Measurements from ENCODE around the gene VAT1L.

VAT1L gene

DNA sequence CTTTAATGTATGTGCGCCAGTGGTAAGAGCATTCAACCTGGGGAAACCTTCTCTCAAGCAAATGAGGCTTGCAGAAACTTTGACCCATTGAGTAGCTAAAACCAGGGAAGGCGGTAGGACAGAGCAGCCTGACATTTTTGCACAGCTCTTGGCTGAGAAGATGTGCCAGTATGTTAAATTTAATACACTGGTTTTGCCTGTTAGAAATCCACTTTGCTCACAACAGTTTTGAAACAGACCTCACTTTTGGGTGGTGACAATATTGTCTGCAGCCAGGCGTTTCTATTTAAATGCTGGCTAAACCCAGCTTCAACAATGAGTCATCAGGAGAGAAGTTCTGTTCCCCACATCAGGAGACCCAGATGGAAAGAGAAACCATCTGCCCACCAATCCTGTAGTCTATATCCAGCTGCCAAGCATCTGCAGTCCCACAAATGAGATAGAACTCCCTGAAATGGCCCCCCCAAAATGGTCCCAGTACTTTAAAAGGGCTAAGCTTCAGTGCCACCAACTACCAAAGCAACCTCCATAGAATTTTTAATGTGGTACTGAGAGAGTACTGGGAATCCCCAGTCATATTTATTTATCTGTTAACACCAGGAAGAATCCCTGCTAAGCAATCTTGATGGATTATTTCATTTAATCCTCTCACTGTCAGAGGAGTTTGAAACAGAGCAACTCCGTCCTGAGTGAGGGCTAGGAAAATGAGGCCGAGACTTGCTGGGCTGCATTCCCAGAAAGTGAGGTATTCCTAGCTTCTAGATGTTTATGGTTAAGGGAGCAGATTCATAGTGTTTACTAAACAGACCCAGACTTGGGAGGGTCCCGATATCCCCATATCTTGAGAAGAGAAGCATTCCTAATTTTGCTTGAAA lies 205.0 kb downstream of the VAT1L start:
- Histone ChIP-seq H3K27me3 (no peaks in the 10 kb centered on the region), H3K9ac (no peak overlapping the region), H3K4me1 (peaks cover 0 to 11% (median 9%) of the 10 kb centered on the region in 10 experiments; a peak in 12 of 20 replicates), H3K36me3 (peaks cover 0 to 9% (median 0%) of the 10 kb centered on the region in 11 experiments; a peak in 1 of 22 replicates), H3K9me3 (replicated peaks in 1 of 11) (peaks cover 21 to 59% (median 31%) of the 10 kb centered on the region in 11 experiments), H3K27ac (no peak overlapping the region), H4K20me1 (no peaks in the 10 kb centered on the region), H3K4me2 (peak overlapping the region in 7 of 11 experiments; percentile 21 to 59 (median 32); a peak in 13 of 22 replicates), H3K4me3 (no peak overlapping the region)
- no peak for TF ChIP-seq Cebpa-rat (IDR thresholded peaks at IDR 0.05)

DNA sequence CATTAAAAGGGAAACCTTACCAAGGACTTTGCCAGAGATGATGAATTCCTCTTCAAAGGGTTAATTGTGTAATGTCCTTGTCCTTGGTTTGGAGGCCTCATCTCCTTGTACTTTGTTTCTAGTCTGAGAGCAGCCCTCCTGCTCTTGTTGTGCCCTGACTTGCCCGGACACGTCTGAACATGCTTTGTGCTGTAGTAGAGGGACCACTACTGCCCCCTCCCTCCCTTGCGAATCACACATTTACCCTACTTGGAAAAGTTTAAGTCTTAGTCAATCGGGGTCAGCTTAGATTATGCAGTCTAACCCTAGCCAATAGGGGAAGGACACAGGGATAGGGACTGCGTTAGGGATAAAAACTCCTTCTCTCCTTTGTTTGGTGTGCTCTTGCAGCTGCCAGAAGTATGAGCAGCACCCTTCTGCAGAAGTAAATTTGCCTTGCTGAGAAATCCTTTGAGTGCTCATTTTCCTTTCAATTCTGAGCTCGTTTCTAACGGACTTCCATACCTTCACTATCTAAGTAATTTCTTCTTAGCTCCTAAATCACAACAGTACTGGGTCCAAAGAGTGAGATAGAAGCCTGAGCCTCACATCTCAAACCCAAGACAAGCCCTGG lies 207.6 kb downstream of the VAT1L start:
- Histone ChIP-seq H3K4me2 (no peak overlapping the region), H3K9ac (no peak overlapping the region), H3K4me1 (peaks cover 0 to 11% (median 9%) of the 10 kb centered on the region in 10 experiments; a peak in 12 of 20 replicates), H3K27ac (no peak overlapping the region), H3K36me3 (peaks cover 0 to 9% (median 0%) of the 10 kb centered on the region in 11 experiments; a peak in 1 of 22 replicates), H3K9me3 (replicated peaks in 1 of 11) (peaks cover 21 to 58% (median 31%) of the 10 kb centered on the region in 11 experiments), H3K4me3 (no peak overlapping the region), H4K20me1 (no peaks in the 10 kb centered on the region), H3K27me3 (no peaks in the 10 kb centered on the region)
- TF ChIP-seq Cebpa-rat (IDR thresholded peaks at IDR 0.05) = no peak

DNA sequence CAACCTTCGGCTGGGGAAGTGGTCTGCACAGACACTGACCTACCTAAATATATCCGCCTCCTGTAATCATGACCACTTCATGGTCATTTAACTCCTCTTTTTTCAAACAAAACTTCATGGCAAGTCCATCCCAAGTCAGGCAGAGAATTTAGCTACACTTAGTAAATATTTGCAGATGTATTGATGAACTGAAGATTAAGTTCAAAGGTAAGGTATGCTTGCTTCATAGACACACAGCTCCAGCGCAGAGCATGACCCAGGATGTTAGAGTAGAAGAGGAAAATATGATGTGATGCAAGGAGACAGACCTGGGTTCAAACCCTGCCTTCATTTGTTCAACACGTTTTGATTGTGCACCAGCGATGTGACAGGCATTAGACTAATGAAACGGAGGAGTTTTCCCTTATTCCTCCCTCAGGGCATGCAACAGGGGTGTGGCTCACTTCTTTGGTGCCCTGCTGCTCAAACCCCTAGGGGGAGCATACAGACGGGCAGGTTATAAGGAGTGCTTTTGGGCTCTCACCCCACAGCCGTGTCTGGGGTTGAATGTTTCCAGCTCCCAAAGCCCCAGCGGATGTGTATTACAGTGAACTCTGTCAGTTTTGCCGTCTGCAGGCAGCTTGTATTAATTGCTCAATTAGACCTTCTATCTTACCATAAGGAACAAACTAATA lies 210.1 kb downstream of the VAT1L start:
- Histone ChIP-seq H3K27ac (no peak overlapping the region), H3K36me3 (0 out of 22 replicates have a peak, but pooled peaks cover 0 to 9% (median 0%) of the 10 kb centered on the region in 11 experiments), H3K27me3 (no peaks in the 10 kb centered on the region), H3K9me3 (replicated peaks in 1 of 11) (peaks cover 20 to 41% (median 26%) of the 10 kb centered on the region in 11 experiments), H3K4me3 (no peak overlapping the region), H4K20me1 (no peaks in the 10 kb centered on the region), H3K4me2 (no peak overlapping the region), H3K9ac (no peak overlapping the region), H3K4me1 (peaks cover 0 to 7% (median 2%) of the 10 kb centered on the region in 10 experiments; a peak in 9 of 20 replicates)
- TF ChIP-seq Cebpa-rat (IDR thresholded peaks at IDR 0.05) = no peak

DNA sequence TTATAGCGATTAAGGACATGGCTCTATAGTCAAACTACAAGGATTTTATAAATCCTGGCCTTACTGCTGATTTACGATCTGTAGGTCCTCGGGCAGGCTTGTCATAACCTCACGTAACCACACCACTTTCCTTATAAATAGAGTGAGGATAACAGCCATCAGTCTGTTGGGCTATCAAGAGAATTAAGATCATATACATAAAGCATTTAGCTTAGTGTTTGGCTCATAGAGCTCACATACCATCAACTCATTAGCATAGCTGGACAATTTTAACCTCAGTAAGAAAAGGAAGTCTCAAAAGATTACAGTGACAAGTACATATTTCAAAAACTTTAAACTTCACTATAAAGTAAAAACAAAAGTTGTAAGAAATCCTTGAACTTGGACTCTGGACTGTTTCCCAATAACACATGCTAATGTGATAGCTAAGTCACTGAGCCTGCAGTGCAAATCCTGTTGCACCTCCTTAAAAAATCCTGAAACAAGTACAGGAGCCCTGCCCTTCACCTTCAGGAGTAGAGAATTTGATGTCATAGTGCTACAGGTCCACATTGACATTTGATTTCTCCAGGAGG lies 213.2 kb downstream of the VAT1L start:
- no peaks in the 10 kb centered on the region for H3K36me3 ChIP-seq
- no peak overlapping the region for H3K4me2 ChIP-seq
- no peak for TF ChIP-seq Cebpa-rat (IDR thresholded peaks at IDR 0.05)
- H3K4me1 ChIP-seq = peaks cover 0 to 7% (median 0%) of the 10 kb centered on the region in 10 experiments; a peak in 1 of 20 replicates
- no peaks in the 10 kb centered on the region for H4K20me1 ChIP-seq
- H3K4me3 ChIP-seq = no peak overlapping the region
- H3K9me3 ChIP-seq (replicated peaks in 1 of 11) = peaks cover 5 to 18% (median 9%) of the 10 kb centered on the region in 11 experiments; a peak in 21 of 22 replicates
- H3K27ac ChIP-seq = no peak overlapping the region
- no peak overlapping the region for H3K9ac ChIP-seq
- H3K27me3 ChIP-seq = no peaks in the 10 kb centered on the region

DNA sequence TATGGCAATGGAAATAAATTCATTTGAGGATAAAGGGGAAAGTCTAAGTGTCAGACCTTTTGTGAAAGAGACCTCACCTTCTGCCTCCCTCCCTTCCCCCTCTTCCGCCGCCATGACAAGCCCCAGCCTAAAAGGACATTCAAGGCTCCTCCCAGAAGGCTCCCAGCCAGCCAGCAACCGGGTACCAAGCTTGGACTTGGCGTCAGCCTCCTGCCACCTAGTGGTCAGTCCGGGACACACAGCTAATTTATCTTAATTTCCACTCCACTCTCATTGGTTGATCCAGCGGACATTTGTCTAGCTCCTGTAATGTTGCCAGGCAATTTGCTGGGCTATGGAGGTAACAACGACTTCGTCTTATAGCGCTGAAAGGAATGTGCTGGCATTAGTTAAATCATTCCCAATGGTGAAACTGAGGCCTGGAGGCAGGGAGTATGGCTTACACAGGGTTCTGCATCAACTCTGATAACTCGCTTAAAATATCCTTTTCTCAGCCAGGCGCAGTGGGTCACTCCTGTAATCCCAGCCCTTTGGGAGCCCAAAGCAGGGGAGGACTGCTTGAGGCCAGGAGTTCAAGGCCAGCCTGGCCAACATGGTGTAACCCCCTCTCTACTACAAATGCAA lies 214.7 kb downstream of the VAT1L start:
- Histone ChIP-seq H4K20me1 (no peaks in the 10 kb centered on the region), H3K9ac (no peak overlapping the region), H3K4me2 (no peak overlapping the region), H3K36me3 (no peaks in the 10 kb centered on the region), H3K27me3 (no peaks in the 10 kb centered on the region), H3K27ac (no peak overlapping the region), H3K9me3 (replicated peaks in 1 of 11) (peaks cover 0 to 5% (median 0%) of the 10 kb centered on the region in 11 experiments; a peak in 2 of 22 replicates), H3K4me1 (peaks cover 0 to 7% (median 0%) of the 10 kb centered on the region in 10 experiments; a peak in 1 of 20 replicates), H3K4me3 (no peak overlapping the region)
- TF ChIP-seq Cebpa-rat (IDR thresholded peaks at IDR 0.05) = no peak

DNA sequence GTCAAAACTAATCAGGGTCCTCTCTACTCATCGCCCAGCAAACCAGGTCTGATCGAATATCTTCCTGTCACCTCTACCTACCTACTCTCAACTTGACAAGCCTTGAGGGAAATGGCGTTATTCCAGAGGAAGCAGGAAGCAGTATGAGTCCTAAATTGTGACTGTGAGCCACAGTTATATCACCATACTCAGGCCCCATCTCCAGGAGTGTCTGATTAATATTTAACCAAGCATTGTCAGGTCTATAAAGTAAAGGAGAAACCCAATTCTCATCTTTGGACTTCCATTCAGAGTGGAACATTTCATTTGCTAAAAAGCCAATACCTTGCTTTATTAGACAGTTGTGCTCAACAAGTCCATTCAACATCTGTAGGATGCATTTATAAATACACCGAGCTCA lies 216.2 kb downstream of the VAT1L start:
- Histone ChIP-seq H3K9me3 (replicated peaks in 1 of 11) (peaks cover 0 to 5% (median 0%) of the 10 kb centered on the region in 11 experiments; a peak in 2 of 22 replicates), H3K36me3 (no peaks in the 10 kb centered on the region), H3K4me3 (no peak overlapping the region), H3K9ac (no peak overlapping the region), H3K27me3 (no peaks in the 10 kb centered on the region), H3K27ac (no peak overlapping the region), H3K4me1 (peaks cover 0 to 7% (median 0%) of the 10 kb centered on the region in 10 experiments; a peak in 1 of 20 replicates), H4K20me1 (no peaks in the 10 kb centered on the region), H3K4me2 (no peak overlapping the region)
- TF ChIP-seq Cebpa-rat (IDR thresholded peaks at IDR 0.05) = no peak

DNA sequence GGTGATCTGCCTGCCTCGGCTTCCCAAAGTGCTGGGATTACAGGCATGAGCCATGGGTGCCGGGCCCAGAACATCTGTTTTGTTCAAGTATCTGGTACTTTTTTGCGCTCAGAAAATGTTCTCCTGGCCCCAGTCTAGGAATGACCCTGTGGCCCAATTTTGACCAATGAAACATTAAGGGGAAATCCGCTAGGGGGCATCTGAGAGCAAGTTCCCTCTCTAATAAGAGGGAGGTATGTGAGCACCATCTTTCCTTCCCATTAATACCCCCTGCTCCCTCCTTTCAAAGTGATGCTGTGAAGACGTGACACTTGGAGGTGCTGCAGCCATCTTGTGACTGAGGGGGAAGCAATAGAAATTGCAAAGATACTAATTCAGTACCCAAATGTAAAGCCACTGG lies 217.5 kb downstream of the VAT1L start:
- Histone ChIP-seq H3K9ac (no peak overlapping the region), H3K36me3 (no peaks in the 10 kb centered on the region), H4K20me1 (no peaks in the 10 kb centered on the region), H3K4me1 (peaks cover 0 to 7% (median 0%) of the 10 kb centered on the region in 10 experiments; a peak in 1 of 20 replicates), H3K27me3 (no peaks in the 10 kb centered on the region), H3K4me2 (no peak overlapping the region), H3K4me3 (no peak overlapping the region), H3K9me3 (replicated peaks in 1 of 11) (no peaks in the 10 kb centered on the region), H3K27ac (no peak overlapping the region)
- TF ChIP-seq Cebpa-rat (IDR thresholded peaks at IDR 0.05) = no peak

DNA sequence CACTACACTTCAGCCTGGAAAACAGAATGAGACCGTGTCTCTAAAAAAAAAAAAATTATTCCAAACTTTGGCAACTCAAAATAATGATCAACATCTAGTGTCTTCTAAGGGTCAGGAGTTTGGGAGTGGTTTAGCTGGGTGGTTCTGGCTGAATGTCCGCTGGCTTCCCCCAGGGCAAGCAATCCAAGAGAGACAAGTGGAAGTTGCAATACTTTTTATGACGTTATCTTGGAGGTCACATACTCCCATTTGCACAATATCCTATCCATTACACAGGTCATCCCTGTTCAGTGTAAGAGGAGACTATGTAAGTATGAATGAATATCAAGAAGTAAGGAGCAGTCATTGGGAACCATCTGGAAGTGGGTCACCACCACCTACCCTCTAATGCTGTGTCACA lies 218.8 kb downstream of the VAT1L start:
- H3K27me3 ChIP-seq = no peaks in the 10 kb centered on the region
- H4K20me1 ChIP-seq = no peaks in the 10 kb centered on the region
- H3K27ac ChIP-seq = no peak overlapping the region
- H3K4me2 ChIP-seq = no peak overlapping the region
- H3K4me1 ChIP-seq = no peaks in the 10 kb centered on the region
- no peak for TF ChIP-seq Cebpa-rat (IDR thresholded peaks at IDR 0.05)
- no peaks in the 10 kb centered on the region for H3K36me3 ChIP-seq
- no peak overlapping the region for H3K4me3 ChIP-seq
- H3K9me3 ChIP-seq (replicated peaks in 1 of 11) = no peaks in the 10 kb centered on the region
- no peak overlapping the region for H3K9ac ChIP-seq
